SK-N-SH (cell line): ENCODE results near the gene AKR1E2. TPM values are rescaled to one million over a fixed set of nuclear protein-coding genes. Genes with fewer than 3 reads are reported as not detected.

Experiments used
- CTCF ChIA-PET: fragments of 300-600, 350-600 bp; formaldehyde crosslinking; extraction: SDS; loops from one replicate; lab custom pipeline; 2021; lab: Yijun Ruan, JAX
- POLR2A ChIA-PET: fragments of 350-600 bp; sonication (Branson Sonifier 250); formaldehyde crosslinking; extraction: SDS; loops from one replicate; lab custom pipeline; 2020; ENCODE audit warnings: antibody characterized with exemption, inconsistent platforms; lab: Yijun Ruan, JAX
- DNase-seq: peaks from one replicate; pipeline ENCODE4 v3.0.0; 2012
- H2AFZ ChIP-seq: fragments of 200-600 bp; sonication (generic); 2 replicates; pipeline ENCODE4 v1.8.1; 2016; ENCODE audit warnings: antibody characterized with exemption, mild to moderate bottlenecking, low read depth
- H3F3A ChIP-seq: fragments of 200-600 bp; sonication (generic); replicated peaks from 2 replicates; pipeline ENCODE3; 2016; ENCODE audit warnings: antibody characterized with exemption, mild to moderate bottlenecking; ENCODE audit not compliant: insufficient read depth
- H3K27ac ChIP-seq, 2 experiments: fragments of 200-500 bp in 1 of 2; fragments of 200-600 bp in 1 of 2; sonication (Bioruptor generic) in 1 of 2; sonication (generic), shearing (Covaris generic) in 1 of 2; 2 replicates each; pipeline versions ENCODE4 v1.5.1 to v1.6.1; 2014 to 2016; ENCODE audit warnings: low read depth in 2 of 2, inconsistent platforms in 1 of 2, low read length in 1 of 2, mild to moderate bottlenecking in 1 of 2, mixed read lengths in 1 of 2
- H3K27me3 ChIP-seq: fragments of 200-600 bp; sonication (generic), shearing (Covaris generic); 2 replicates; pipeline ENCODE4 v1.6.1; 2016; ENCODE audit warnings: mixed run types; ENCODE audit not compliant: insufficient read depth
- H3K36me3 ChIP-seq, 2 experiments: fragments of 200-500 bp in 1 of 2; fragments of 200-600 bp in 1 of 2; sonication (Bioruptor generic) in 1 of 2; sonication (generic) in 1 of 2; replicated peaks in 1 of 2; 2 replicates each; pipeline versions ENCODE3 to v1.5.1; 2014 to 2016; ENCODE audit warnings: low read length in 1 of 2, mild to moderate bottlenecking in 1 of 2; ENCODE audit not compliant: insufficient read depth in 2 of 2, control insufficient read depth in 1 of 2
- H3K4me1 ChIP-seq, 2 experiments: fragments of 200-500 bp in 1 of 2; fragments of 200-600 bp in 1 of 2; sonication (Bioruptor generic) in 1 of 2; sonication (generic), shearing (Covaris generic) in 1 of 2; 2 replicates each; pipeline versions ENCODE4 v1.5.1 to v1.6.1; 2014 to 2016; ENCODE audit warnings: low read depth in 1 of 2, low read length in 1 of 2, mixed run types in 1 of 2; ENCODE audit not compliant: insufficient read depth in 2 of 2, control insufficient read depth in 1 of 2
- H3K4me2 ChIP-seq: fragments of 200-600 bp; sonication (generic), shearing (Covaris generic); 2 replicates; pipeline ENCODE4 v1.6.1; 2017; ENCODE audit warnings: mixed run types
- H3K4me3 ChIP-seq, 2 experiments: fragments of 200-500 bp in 1 of 2; fragments of 200-600 bp in 1 of 2; sonication (Bioruptor generic) in 1 of 2; sonication (generic), shearing (Covaris generic) in 1 of 2; 2 replicates each; pipeline versions ENCODE4 v1.5.1 to v1.8.1; 2014 to 2016; ENCODE audit warnings: low read depth in 2 of 2, inconsistent platforms in 1 of 2, low read length in 1 of 2, mild to moderate bottlenecking in 1 of 2, mixed read lengths in 1 of 2, moderate library complexity in 1 of 2
- H3K79me2 ChIP-seq: fragments of 200-600 bp; sonication (generic); 2 replicates; pipeline ENCODE4 v1.8.1; 2017; ENCODE audit warnings: mild to moderate bottlenecking; ENCODE audit not compliant: insufficient read depth
- H3K9ac ChIP-seq: fragments of 200-600 bp; sonication (generic); 2 replicates; pipeline ENCODE4 v1.6.1; 2017; ENCODE audit warnings: mixed run types
- H3K9me2 ChIP-seq: fragments of 200-600 bp; sonication (generic); 2 replicates; pipeline ENCODE4 v1.6.1; 2017; ENCODE audit warnings: mixed run types
- H3K9me3 ChIP-seq: fragments of 200-600 bp; sonication (generic); 2 replicates; pipeline ENCODE4 v1.6.1; 2017; ENCODE audit warnings: mixed run types, mild to moderate bottlenecking, moderate library complexity
- H4K20me1 ChIP-seq: fragments of 200-600 bp; sonication (generic); 2 replicates; pipeline ENCODE4 v1.6.1; 2017; ENCODE audit warnings: mild to moderate bottlenecking, mixed run types; ENCODE audit not compliant: insufficient read depth
- CHD2 ChIP-seq: fragments of 150-350 bp; IDR thresholded peaks from 2 replicates; pipeline ENCODE4 v1.6.1; 2018; ENCODE audit warnings: low read length; ENCODE audit not compliant: partially characterized antibody
- CTCF ChIP-seq: fragments of 200-600 bp; sonication (generic); IDR thresholded peaks from 2 replicates; pipeline ENCODE4 v1.6.1; 2017; ENCODE audit warnings: antibody characterized with exemption, mild to moderate bottlenecking, moderate library complexity
- EP300 ChIP-seq, 2 experiments: IDR thresholded peaks; 2 replicates each; pipeline versions ENCODE4 v1.4.0 to v1.6.1; 2012; ENCODE audit warnings: borderline replicate concordance in 1 of 2, low read depth in 1 of 2, low read length in 1 of 2
- FOSL2 ChIP-seq: IDR thresholded peaks from 2 replicates; pipeline ENCODE4 v1.4.0; 2012; ENCODE audit warnings: low read depth, mild to moderate bottlenecking, moderate library complexity, borderline replicate concordance
- FOXJ3 ChIP-seq: sonication (generic); formaldehyde crosslinking; IDR thresholded peaks from 2 replicates; pipeline ENCODE4 v1.5.1; 2020; ENCODE audit warnings: mild to moderate bottlenecking, missing genetic modification reagents
- GABPA ChIP-seq: IDR thresholded peaks from 2 replicates; pipeline ENCODE4 v1.4.0; 2012; ENCODE audit warnings: low read depth, mild to moderate bottlenecking
- JUND ChIP-seq: IDR thresholded peaks from 2 replicates; pipeline ENCODE4 v1.4.0; 2012
- MEF2A ChIP-seq: IDR thresholded peaks from 2 replicates; pipeline ENCODE4 v1.4.0; 2012; ENCODE audit warnings: low read depth, borderline replicate concordance
- MXI1 ChIP-seq: IDR thresholded peaks from 2 replicates; pipeline ENCODE4 v1.6.1; 2012; ENCODE audit warnings: mild to moderate bottlenecking, low read depth, low read length, improper control_type of control experiment
- NFIC ChIP-seq: IDR thresholded peaks from 2 replicates; pipeline ENCODE4 v1.4.0; 2012; ENCODE audit warnings: borderline replicate concordance
- NRF1 ChIP-seq: IDR thresholded peaks from 2 replicates; pipeline ENCODE4 v1.6.1; 2012; ENCODE audit warnings: low read depth, mild to moderate bottlenecking, low read length
- RFX5 ChIP-seq: IDR thresholded peaks from 2 replicates; pipeline ENCODE4 v1.6.1; 2012; ENCODE audit warnings: mild to moderate bottlenecking, improper control_type of control experiment, low read length
- SIN3A ChIP-seq: IDR thresholded peaks from 2 replicates; pipeline ENCODE4 v1.6.1; 2012; ENCODE audit warnings: low read depth, mild to moderate bottlenecking, low read length, moderate library complexity, borderline replicate concordance
- SMC3 ChIP-seq: IDR thresholded peaks from 2 replicates; pipeline ENCODE4 v1.6.1; 2012; ENCODE audit warnings: low read depth, low read length, improper control_type of control experiment
- TAF1 ChIP-seq: IDR thresholded peaks from 2 replicates; pipeline ENCODE4 v1.6.1; 2012; ENCODE audit warnings: low read depth, mild to moderate bottlenecking, low read length, moderate library complexity, borderline replicate concordance
- USF1 ChIP-seq: IDR thresholded peaks from 2 replicates; pipeline ENCODE4 v1.4.0; 2012; ENCODE audit warnings: low read depth, borderline replicate concordance
- YY1 ChIP-seq: IDR thresholded peaks from 2 replicates; pipeline ENCODE4 v1.4.0; 2012; ENCODE audit warnings: low read depth, mild to moderate bottlenecking
- WGBS: methylation state at CpG from one replicate; pipeline ENCODE4 v1.1.6; 2017; ENCODE audit warnings: low lambda C conversion rate; 5-methylcytosine and 5-hydroxymethylcytosine counted together
- polyA plus RNA-seq, 3 experiments: library from polyadenylated mRNA; depleted of rRNA; stranded (reverse); fragments of >200 nt; gene quantifications; 2 replicates each; pipeline ENCODE4 v1.2.3, GENCODE V29; 2012
- TF ChIP-seq, protein P1 (sequence below): IDR thresholded peaks from 2 replicates; pipeline ENCODE4; 2012
- TF ChIP-seq, protein P2 (sequence below): IDR thresholded peaks from 2 replicates; pipeline ENCODE4 v1.4.0; 2012; ENCODE audit warnings: low read depth, borderline replicate concordance
- TF ChIP-seq, protein P3 (sequence below): fragments of 150-350 bp; IDR thresholded peaks from 2 replicates; pipeline ENCODE4 v1.6.1; 2016; ENCODE audit warnings: mild to moderate bottlenecking, low read depth, low read length

Gene AKR1E2
- polyA plus RNA-seq, 1 of the 3 experiments (the other 2 are of a cell fraction): 5.8 TPM

DNA sequence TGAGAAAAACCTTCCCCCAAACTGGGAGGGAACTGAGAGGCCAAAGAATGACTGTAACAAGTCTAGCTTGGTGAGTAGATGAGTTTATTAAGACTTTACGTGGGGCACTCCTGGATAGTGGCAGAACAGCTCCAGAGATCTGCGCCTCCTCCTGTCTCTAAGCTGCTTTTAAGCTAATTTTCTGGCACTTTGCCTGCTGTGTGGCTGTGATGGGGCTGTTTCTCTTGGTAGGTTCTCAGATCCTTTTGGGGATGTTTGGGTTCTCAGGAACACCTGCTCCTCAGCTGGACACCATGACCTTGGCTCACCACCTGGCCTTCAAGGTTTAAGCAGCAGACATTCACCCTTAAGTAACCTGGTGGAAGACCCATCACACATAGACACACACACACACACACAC, 68.3 kb downstream of the AKR1E2 start:
- Histone ChIP-seq H3K79me2 (no peaks in the 10 kb centered on the region), H3K4me1 (peaks cover 0 to 8% of the 10 kb centered on the region in 2 experiments; a peak in 3 of 4 replicates), H3K4me2 (no peak overlapping the region), H4K20me1 (no peaks in the 10 kb centered on the region), H2AFZ (no peak overlapping the region), H3K9ac (no peak overlapping the region), H3K27ac (peak overlapping the region in 1 of 2 experiments; percentile 47; a peak in 1 of 4 replicates), H3F3A (no peaks in the 10 kb centered on the region), H3K27me3 (no peaks in the 10 kb centered on the region), H3K4me3 (no peak overlapping the region), H3K36me3 (no peaks in the 10 kb centered on the region), H3K9me2 (no peaks in the 10 kb centered on the region), H3K9me3 (no peaks in the 10 kb centered on the region)
- POLR2A ChIA-PET: no interaction called here
- CTCF ChIA-PET: interaction anchor here (0.8 to 1.9 kb wide), 2 partner anchors 17 to 44 kb away, joined by 3 to 13 read pairs; no protein-coding TSS in a partner anchor
- DNase-seq: no peak
- TF ChIP-seq FOXJ3 (CRISPR knock-in tag): no peak
- no peak for TF ChIP-seq TAF1
- no peak for TF ChIP-seq YY1
- no peak for TF ChIP-seq CTCF
- TF ChIP-seq JUND: no peak
- TF ChIP-seq, protein P1, sequence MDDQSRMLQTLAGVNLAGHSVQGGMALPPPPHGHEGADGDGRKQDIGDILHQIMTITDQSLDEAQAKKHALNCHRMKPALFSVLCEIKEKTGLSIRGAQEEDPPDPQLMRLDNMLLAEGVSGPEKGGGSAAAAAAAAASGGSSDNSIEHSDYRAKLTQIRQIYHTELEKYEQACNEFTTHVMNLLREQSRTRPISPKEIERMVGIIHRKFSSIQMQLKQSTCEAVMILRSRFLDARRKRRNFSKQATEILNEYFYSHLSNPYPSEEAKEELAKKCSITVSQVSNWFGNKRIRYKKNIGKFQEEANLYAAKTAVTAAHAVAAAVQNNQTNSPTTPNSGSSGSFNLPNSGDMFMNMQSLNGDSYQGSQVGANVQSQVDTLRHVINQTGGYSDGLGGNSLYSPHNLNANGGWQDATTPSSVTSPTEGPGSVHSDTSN: no peak
- no peak for TF ChIP-seq MEF2A
- TF ChIP-seq MXI1: no peak
- TF ChIP-seq SIN3A: no peak
- TF ChIP-seq CHD2: no peak
- TF ChIP-seq EP300 (IDR thresholded peaks at IDR 0.05; ENCODE audit: borderline replicate concordance in 1 of 2, low read depth in 1 of 2, low read length in 1 of 2): no peak
- TF ChIP-seq NRF1: no peak
- TF ChIP-seq USF1: no peak
- TF ChIP-seq NFIC: no peak
- no peak for TF ChIP-seq SMC3
- TF ChIP-seq RFX5: no peak
- TF ChIP-seq, protein P2, sequence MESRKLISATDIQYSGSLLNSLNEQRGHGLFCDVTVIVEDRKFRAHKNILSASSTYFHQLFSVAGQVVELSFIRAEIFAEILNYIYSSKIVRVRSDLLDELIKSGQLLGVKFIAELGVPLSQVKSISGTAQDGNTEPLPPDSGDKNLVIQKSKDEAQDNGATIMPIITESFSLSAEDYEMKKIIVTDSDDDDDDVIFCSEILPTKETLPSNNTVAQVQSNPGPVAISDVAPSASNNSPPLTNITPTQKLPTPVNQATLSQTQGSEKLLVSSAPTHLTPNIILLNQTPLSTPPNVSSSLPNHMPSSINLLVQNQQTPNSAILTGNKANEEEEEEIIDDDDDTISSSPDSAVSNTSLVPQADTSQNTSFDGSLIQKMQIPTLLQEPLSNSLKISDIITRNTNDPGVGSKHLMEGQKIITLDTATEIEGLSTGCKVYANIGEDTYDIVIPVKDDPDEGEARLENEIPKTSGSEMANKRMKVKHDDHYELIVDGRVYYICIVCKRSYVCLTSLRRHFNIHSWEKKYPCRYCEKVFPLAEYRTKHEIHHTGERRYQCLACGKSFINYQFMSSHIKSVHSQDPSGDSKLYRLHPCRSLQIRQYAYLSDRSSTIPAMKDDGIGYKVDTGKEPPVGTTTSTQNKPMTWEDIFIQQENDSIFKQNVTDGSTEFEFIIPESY: no peak
- TF ChIP-seq, protein P3, sequence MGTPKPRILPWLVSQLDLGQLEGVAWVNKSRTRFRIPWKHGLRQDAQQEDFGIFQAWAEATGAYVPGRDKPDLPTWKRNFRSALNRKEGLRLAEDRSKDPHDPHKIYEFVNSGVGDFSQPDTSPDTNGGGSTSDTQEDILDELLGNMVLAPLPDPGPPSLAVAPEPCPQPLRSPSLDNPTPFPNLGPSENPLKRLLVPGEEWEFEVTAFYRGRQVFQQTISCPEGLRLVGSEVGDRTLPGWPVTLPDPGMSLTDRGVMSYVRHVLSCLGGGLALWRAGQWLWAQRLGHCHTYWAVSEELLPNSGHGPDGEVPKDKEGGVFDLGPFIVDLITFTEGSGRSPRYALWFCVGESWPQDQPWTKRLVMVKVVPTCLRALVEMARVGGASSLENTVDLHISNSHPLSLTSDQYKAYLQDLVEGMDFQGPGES: no peak
- TF ChIP-seq GABPA: no peak
- no peak for TF ChIP-seq FOSL2
- WGBS: 68% methylated on average over 2 of the region's 2 CpGs

Other genes starting within 250 kb of the AKR1E2 start
- gene AKR1C1, start 137.2 kb downstream of the AKR1E2 start, polyA plus RNA-seq (2012; rRNA removed): 1.2 and 1.3 TPM in 2 replicates
- not detected in 2 replicates for gene AKR1C2, start 177.7 kb downstream of the AKR1E2 start, polyA plus RNA-seq (2012; rRNA removed)